Stimulated activated CD4-positive, alpha-beta T cell treated with anti-CD3 and anti-CD28 coated beads, TNF-alpha, amount 100 ng/mL, for 48 hours (primary cell): Measurements from ENCODE around the gene CHRM5.

Source experiments
- DNase-seq, 3 donors: peaks; one replicate each; pipeline ENCODE4 v3.0.0-alpha.2; 2020; ENCODE audit warnings: low read depth in 3 of 3

The CHRM5 gene

GRCh38 chr15:34101366-34102174 is 133.3 kb downstream of the CHRM5 start, which contains the start of the genes EMC7 and PGBD4:
TSS of gene EMC7 (minus strand) at chr15:34101862. CDS start at chr15:34101839, 23 bp downstream.
TSS of gene PGBD4 (plus strand) at chr15:34102083. CDS start at chr15:34102532, 449 bp downstream.
- peak; percentile 95 to 98 (median 98) for DNase-seq

DNA sequence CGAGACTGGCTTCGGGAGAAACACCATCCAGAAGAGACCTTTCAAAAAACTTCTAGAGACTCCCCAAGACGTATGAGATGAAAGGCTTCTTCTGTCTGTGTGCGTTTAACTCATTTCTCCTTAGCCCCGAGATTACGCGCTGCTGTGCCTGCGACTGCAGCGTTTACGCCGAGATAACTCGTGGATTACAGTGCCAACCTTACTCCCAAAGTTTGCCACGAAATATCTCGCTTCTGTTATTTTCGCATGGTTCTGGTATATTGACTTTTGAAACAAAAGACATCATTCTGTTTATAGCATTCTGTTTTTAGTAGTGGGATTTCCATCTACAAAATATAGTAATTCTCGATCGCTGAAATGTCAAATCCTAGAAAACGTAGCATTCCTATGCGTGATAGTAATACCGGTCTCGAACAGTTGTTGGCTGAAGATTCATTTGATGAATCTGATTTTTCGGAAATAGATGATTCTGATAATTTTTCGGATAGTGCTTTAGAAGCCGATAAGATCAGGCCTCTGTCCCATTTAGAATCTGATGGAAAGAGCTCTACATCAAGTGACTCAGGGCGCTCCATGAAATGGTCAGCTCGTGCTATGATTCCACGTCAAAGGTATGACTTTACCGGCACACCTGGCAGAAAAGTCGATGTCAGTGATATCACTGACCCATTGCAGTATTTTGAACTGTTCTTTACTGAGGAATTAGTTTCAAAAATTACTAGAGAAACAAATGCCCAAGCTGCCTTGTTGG is 134.1 kb downstream of the CHRM5 start:
- DNase-seq = no peak

DNA sequence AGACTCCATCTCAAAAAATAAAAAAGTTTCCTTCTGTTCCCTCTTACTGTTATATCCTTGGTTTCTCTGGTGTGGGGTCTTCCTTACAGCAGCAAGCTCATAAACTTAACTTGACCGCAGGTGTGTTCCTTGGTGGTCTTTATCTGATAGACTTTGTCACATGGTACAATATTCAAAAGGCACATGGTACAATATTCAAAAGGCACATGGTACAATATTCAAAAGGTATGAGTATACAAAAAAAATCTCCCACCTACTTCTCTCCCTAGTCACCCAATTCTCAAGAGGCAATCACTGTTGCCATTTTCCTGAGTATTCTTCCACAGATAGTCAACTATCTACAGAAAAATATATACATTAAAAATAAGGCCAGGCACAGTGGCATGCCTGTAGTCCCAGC is 138.1 kb downstream of the CHRM5 start:
- no peak for DNase-seq

DNA sequence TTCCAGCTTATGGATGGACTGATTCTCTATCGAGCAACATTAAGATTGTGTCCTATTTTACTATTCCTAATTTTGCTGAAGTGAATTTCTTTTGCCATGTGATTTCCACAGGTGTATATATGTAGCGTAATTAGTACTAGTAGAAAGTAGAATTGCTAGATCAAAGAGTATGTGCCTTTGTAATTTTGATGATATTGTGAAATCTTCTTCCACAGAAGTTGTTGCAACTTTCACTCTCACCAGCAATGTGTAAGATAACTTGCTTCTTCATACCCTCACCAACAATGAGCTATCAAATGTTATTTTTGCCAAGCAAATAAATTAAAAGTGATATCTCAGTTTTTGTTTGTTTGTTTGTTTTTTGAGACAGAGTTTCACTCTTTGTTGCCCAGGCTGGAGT is 139.0 kb downstream of the CHRM5 start:
- DNase-seq = no peak

DNA sequence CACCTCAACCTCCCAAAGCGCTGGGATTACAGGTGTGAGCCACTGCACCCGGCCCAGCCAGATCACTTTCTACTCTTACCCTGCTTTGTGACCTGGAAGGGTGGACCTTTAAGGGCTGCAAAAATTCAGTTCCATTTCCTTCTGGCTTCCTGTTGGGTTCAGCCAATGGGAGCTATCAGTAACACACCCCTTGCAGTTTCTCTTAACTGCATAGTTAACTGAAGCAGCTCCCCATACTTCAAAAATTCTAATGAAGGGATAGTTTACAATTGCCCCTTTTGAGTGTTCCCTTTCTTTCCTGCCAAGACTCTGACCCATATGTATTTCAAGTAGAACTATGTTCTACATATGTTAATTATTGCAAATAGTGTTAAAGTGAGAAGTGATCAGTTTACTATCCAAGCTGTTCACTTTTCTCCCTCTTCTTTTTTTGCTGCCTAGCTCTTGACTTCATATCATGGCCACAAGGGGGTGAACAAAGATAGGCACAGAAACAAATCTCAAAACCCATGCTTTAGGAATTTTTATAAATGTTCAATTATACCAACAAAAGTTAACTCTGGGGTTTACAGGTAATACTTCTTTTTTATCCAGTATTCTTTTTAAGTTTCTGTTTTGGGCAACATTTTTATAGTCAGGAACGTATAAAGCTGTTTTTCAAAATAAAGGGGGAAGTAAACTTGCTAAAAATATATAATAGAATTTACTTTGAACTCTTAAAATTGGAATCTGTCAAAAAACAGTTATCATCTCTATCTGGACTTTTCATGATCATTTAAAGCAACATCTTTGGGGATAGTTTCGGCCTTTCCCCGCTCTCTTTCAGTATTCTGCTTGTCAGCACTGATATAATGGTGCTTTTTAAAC is 141.7 kb downstream of the CHRM5 start:
- DNase-seq = no peak

DNA sequence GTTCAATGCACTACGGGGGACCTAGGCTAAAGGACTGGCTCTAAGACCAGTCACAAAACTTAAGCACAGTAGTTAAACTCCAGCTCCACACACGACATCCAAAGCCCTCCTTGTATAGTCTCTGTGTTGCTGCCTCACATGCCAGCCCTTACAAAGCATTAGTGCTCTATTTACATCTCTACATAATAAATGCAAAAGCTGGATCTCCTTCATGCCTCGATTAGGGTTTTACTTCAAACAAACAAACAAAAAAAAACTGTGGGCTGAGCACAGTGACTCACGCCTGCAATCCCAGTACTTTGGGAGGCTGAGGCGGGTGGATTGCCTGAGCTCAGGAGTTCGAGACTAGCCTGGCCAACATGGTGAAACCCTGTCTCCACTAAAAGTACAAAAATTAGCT is 143.2 kb downstream of the CHRM5 start:
- no peak for DNase-seq

DNA sequence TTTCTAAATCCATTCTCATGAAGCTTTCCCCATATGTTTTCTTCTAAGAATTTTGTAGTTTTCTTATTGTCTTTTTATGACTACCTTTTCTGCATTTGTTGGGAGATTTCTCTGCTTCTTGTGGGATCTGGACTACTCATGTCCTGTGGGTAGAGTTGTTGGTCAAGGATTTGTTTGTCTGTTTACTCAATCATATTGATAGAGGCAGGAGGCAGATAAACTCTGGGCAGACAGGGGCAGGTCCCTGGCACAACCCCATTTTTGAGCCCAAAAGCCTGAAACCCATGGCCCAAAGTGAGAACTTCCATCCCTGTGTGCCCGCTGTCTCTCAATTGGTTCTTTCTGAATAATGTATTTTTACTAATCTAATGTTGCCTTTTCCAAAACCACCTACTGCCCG is 145.9 kb downstream of the CHRM5 start:
- DNase-seq = no peak

- no peak for DNase-seq
These were observed 146.4 kb downstream of the CHRM5 start for GRCh38 chr15:34114739-34115138.

DNA sequence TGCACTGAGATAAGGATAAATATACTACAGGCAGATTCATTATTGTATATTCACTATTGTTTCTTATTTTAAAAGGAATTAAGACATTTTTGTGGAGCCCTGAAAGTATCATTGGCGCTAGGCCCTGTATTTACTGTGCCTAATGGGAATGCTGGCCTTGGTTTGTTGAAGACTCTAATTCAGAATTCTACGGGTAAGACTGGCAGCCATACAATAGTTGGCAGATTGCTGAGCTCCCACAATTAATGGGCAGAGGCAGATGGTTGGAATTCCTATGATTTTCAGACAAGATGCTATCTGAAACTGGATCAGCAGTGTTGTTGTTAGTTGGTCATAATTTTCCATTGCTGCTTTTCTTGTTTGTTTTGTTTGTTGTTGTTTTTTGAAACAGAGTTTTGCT is 148.3 kb downstream of the CHRM5 start:
- no peak for DNase-seq
